T-helper 1 cell (primary cell): ENCODE data around the gene ZFYVE26.
"Not testable (repeated sequence)": the region's sequence is repeated elsewhere in the genome, so short reads cannot be mapped to it uniquely, and the experiment has no call there.

Experiments
- DNase-seq, 5 donors: peaks; one replicate each; pipeline ENCODE4 v3.0.0-alpha.2; 2012 to 2020
- total RNA-seq, 4 donors: gene quantifications; one replicate each; lab custom pipeline; 2026; lab: John Stamatoyannopoulos, UW

ZFYVE26 gene
- total RNA-seq, result 41.7 to 84.7 (median 76.3) reads per million in 4 donors

GRCh38 chr14:67816326-67817002 is at the start of gene ZFYVE26:
TSS of gene ZFYVE26 (minus strand) at chr14:67816590. CDS start at chr14:67815963, 627 bp downstream.
- DNase-seq, result peak; percentile 78 to 90 (median 89)

- DNase-seq, result no peak
These were observed 46.8 kb upstream of the ZFYVE26 start for GRCh38 chr14:67863223-67863622.

GRCh38 chr14:67859169-67859749 is 42.9 kb upstream of the ZFYVE26 start:
- DNase-seq, result no peak

GRCh38 chr14:67857778-67858350 is 41.5 kb upstream of the ZFYVE26 start:
- DNase-seq, result no peak

- no peak for DNase-seq
These were observed 40.4 kb upstream of the ZFYVE26 start for GRCh38 chr14:67856827-67857226.

GRCh38 chr14:67853715-67854114 is 37.3 kb upstream of the ZFYVE26 start:
- no peak for DNase-seq

- DNase-seq, result no peak
These were observed 36.7 kb upstream of the ZFYVE26 start for GRCh38 chr14:67852926-67853604.

GRCh38 chr14:67851785-67852410 is 35.5 kb upstream of the ZFYVE26 start:
- no peak for DNase-seq

- DNase-seq, result no peak
These were observed 33.9 kb upstream of the ZFYVE26 start for GRCh38 chr14:67850066-67850830.

GRCh38 chr14:67846029-67846610 is 29.7 kb upstream of the ZFYVE26 start:
- DNase-seq, result no peak

- peak in 4 of 5 donors; percentile 34 to 66 (median 45) for DNase-seq
These were observed 20.7 kb upstream of the ZFYVE26 start for GRCh38 chr14:67837011-67837624.

- no peak for DNase-seq
These were observed 19.2 kb upstream of the ZFYVE26 start for GRCh38 chr14:67835596-67835995.

GRCh38 chr14:67833403-67833802 is 17.0 kb upstream of the ZFYVE26 start:
- DNase-seq, result no peak

GRCh38 chr14:67831113-67831512 is 14.7 kb upstream of the ZFYVE26 start:
- no peak for DNase-seq

- no peak for DNase-seq
These were observed 4.7 kb upstream of the ZFYVE26 start for GRCh38 chr14:67821121-67821520.

- DNase-seq, result peak in 1 of 5 donors; percentile 12
These were observed 4.1 kb upstream of the ZFYVE26 start for GRCh38 chr14:67820428-67820971.

- DNase-seq, result peak; percentile 64 to 85 (median 81)
These were observed 3.4 kb upstream of the ZFYVE26 start, which contains the start of gene RAD51B for GRCh38 chr14:67819563-67820421. TSS of gene RAD51B (plus strand) at chr14:67819779.

- not testable (repeated sequence) for DNase-seq
These were observed 2.1 kb upstream of the ZFYVE26 start for GRCh38 chr14:67818476-67818875.

GRCh38 chr14:67817750-67818438 is 1.5 kb upstream of the ZFYVE26 start:
- no peak for DNase-seq
